Breast epithelium (tissue), 4 donors: ENCODE data around the gene GPC6. TPM values are rescaled to one million over a fixed set of nuclear protein-coding genes. Genes with fewer than 3 reads are reported as not detected.

Experiments
- DNase-seq, 2 donors: peaks; one replicate each; pipeline ENCODE4 v3.0.0-alpha.2; 2019; ENCODE audit warnings: low spot score in 2 of 2
- H3K27ac ChIP-seq, 2 donors: fragments of 200-600 bp; sonication (generic) in 1 of 2; one replicate each; pipeline ENCODE4 v1.5.1; 2016 to 2019; ENCODE audit warnings: mild to moderate bottlenecking in 1 of 2
- H3K27me3 ChIP-seq, 2 donors: fragments of 200-600 bp; sonication (generic) in 1 of 2; one replicate each; pipeline versions ENCODE4 v1.5.1 to v1.6.0; 2017 to 2019; ENCODE audit warnings: control low read depth in 1 of 2, mild to moderate bottlenecking in 1 of 2
- H3K36me3 ChIP-seq: fragments of 200-600 bp; one replicate; pipeline ENCODE4 v1.5.1; 2019
- H3K4me1 ChIP-seq, 2 donors: fragments of 200-600 bp; sonication (generic); one replicate each; pipeline ENCODE4 v1.5.1; 2016 to 2019; ENCODE audit warnings: control low read depth in 1 of 2
- H3K4me3 ChIP-seq, 3 donors: fragments of 200-600 bp; sonication (generic); 1 replicate in 2 of 3; 2 replicates in 1 of 3; pipeline ENCODE4 v1.5.1; 2016 to 2019; ENCODE audit warnings: mild to moderate bottlenecking in 3 of 3, moderate library complexity in 2 of 3
- H3K9me3 ChIP-seq, 2 donors: fragments of 200-600 bp; sonication (generic) in 1 of 2; one replicate each; pipeline ENCODE4 v1.5.1; 2016 to 2019; ENCODE audit warnings: control low read depth in 1 of 2
- POLR2A ChIP-seq: fragments of 450-650 bp; IDR thresholded peaks from one replicate; pipeline ENCODE4 v1.6.1; 2016; ENCODE audit warnings: antibody characterized with exemption, mild to moderate bottlenecking, moderate library complexity
- POLR2AphosphoS5 ChIP-seq, 3 donors: sonication (generic); formaldehyde crosslinking; IDR thresholded peaks; one replicate each; pipeline ENCODE4 v1.6.1; 2017; ENCODE audit warnings: antibody characterized with exemption in 3 of 3
- intact Hi-C: fragments of 100-400 bp; cut with DNase I; formaldehyde crosslinking; loops from one replicate; pipeline ENCODE4 v1.15.1; 2023; ENCODE audit warnings: low total_unique reads
- total RNA-seq, 3 donors: library from RNA; depleted of rRNA; stranded (reverse); fragments of >200 nt; gene quantifications; one replicate each; pipeline ENCODE4 v1.1.0, GENCODE V29; 2016
- TF ChIP-seq, protein P1 (sequence below), 3 donors: fragments of 450-650 bp; IDR thresholded peaks; one replicate each; pipeline ENCODE4 v1.5.1; 2016 to 2017; ENCODE audit warnings: antibody characterized with exemption in 3 of 3, mild to moderate bottlenecking in 3 of 3, moderate library complexity in 3 of 3

The GPC6 gene
- total RNA-seq, 3 donors from 2014 or later: 3.5 to 44.0 (median 4.9) TPM

DNA sequence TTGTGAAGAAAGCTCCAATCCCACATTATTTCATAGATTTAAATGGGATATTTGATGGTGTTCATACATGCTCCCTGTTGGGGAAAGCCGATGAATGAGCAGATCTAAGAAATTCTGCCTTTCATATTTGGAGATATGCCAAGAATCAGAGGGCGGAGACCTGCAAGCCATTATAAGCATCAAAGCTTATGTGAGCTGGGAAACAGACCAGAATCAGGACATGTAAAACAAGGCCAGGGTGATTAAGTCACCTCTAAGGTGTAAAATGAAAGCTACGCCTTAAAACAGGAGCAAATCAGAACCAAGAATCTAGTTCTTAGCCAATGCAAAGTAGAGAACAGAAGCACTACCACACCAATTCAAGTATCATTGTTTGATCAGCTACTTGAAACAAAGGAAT, 860.5 kb downstream of the GPC6 start:
- TF ChIP-seq POLR2A (no peak), POLR2AphosphoS5 (IDR thresholded peaks at IDR 0.05) (no peak)
- TF ChIP-seq, protein P1, sequence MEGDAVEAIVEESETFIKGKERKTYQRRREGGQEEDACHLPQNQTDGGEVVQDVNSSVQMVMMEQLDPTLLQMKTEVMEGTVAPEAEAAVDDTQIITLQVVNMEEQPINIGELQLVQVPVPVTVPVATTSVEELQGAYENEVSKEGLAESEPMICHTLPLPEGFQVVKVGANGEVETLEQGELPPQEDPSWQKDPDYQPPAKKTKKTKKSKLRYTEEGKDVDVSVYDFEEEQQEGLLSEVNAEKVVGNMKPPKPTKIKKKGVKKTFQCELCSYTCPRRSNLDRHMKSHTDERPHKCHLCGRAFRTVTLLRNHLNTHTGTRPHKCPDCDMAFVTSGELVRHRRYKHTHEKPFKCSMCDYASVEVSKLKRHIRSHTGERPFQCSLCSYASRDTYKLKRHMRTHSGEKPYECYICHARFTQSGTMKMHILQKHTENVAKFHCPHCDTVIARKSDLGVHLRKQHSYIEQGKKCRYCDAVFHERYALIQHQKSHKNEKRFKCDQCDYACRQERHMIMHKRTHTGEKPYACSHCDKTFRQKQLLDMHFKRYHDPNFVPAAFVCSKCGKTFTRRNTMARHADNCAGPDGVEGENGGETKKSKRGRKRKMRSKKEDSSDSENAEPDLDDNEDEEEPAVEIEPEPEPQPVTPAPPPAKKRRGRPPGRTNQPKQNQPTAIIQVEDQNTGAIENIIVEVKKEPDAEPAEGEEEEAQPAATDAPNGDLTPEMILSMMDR (IDR thresholded peaks at IDR 0.05): no peak
- no peaks in the 10 kb centered on the region for H3K27me3 ChIP-seq
- H3K4me3 ChIP-seq: no peak overlapping the region
- H3K4me1 ChIP-seq: no peaks in the 10 kb centered on the region
- no peak overlapping the region for H3K27ac ChIP-seq
- no peaks in the 10 kb centered on the region for H3K36me3 ChIP-seq
- intact Hi-C loops: no loop called here
- H3K9me3 ChIP-seq: no peaks in the 10 kb centered on the region
- DNase-seq: no peak

DNA sequence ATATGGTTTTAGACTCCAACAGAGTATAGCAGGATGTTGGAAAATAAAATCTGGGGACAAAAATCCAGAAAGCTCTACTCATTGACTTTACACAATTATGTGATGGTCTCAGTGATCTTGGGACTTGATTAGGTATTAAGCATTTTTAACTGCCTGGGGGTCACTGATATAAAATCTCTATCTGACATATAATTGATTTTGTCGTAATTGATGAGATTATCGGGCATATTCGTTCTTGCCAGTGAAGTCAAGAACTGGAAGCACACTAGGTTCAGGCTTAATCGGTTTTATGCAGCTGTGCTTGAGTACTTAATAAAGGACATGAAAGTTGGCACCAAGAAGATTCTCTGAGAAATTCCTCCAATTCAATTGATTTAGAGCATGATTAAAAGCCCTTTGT, 862.1 kb downstream of the GPC6 start:
- no peaks in the 10 kb centered on the region for H3K4me1 ChIP-seq
- intact Hi-C loops: no loop called here
- H3K27me3 ChIP-seq: no peaks in the 10 kb centered on the region
- TF ChIP-seq POLR2A: no peak
- no peak for TF ChIP-seq POLR2AphosphoS5 (IDR thresholded peaks at IDR 0.05)
- TF ChIP-seq, protein P1 (IDR thresholded peaks at IDR 0.05): no peak
- H3K36me3 ChIP-seq: no peaks in the 10 kb centered on the region
- H3K9me3 ChIP-seq: peaks cover 0 to 3% of the 10 kb centered on the region in 2 donors
- H3K4me3 ChIP-seq: no peak overlapping the region
- no peak for DNase-seq
- H3K27ac ChIP-seq: no peak overlapping the region

DNA sequence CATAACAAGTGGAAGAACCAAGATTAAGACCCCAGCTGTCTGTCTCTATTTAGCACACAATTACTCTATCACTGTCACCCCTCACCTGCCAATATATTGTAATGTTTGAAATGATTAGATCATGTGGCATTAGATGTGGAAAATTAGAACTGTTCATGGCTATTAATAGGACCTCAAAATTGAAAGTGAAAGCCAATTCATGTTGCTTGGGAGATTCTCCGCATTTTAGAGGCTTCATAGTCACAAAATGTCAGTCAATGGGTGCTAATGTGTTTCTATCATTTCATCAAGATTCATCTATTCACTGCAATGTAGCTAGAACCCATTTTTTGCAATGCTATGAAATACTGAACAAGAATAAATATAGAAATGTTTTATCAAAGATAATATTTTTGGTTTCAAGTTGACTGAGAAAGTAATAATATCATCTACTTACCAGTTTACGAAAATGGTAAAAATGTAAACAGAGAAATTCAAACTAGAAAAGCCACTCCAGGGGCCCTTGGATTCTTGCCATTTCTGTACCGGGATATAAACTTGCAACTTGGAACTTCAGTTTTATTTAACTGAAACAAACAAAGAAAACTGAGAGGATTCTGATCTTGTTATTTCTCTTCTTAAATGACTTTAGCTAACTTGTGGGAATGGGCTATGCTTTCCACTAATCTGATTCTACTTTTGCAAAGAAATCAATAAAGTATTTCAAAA, 864.3 kb downstream of the GPC6 start:
- Histone ChIP-seq H3K4me3 (no peak overlapping the region), H3K27me3 (no peaks in the 10 kb centered on the region)
- DNase-seq: no peak

DNA sequence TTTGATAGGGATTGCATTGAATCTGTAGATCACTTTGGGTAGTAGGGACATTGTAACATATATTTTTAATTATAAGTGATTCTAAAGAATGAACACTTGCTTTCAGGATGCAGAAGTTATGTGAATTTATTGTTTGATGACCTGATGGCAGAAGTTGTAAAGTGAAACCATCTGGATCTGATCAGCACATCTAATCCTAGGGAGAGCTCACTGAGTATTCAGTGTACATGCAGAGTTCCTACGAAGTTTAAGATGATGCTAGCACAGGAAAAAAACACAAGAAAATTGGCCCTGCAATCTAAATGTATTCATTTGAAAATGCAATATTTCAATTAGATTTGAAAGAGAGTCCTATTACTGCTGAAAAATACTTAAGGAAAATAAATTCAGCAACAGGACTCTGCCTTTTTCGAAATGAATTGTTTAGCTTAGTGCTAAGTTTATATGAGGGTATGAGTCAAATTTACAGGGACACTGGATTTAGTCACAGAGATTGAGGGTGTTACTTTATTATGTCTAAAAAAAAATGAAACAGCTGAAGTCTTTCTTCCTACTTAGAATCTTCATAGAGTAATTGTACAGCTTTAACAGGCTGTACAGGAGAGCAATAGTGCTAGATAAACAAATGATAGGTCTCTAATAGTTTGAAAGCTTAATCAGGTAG, 867.2 kb downstream of the GPC6 start:
- Histone ChIP-seq H3K9me3 (peaks cover 0 to 3% of the 10 kb centered on the region in 2 donors), H3K4me1 (no peaks in the 10 kb centered on the region), H3K4me3 (no peak overlapping the region), H3K27ac (no peak overlapping the region), H3K27me3 (no peaks in the 10 kb centered on the region), H3K36me3 (no peaks in the 10 kb centered on the region)
- no peak for TF ChIP-seq POLR2AphosphoS5 (IDR thresholded peaks at IDR 0.05)
- no peak for TF ChIP-seq POLR2A
- TF ChIP-seq, protein P1 (IDR thresholded peaks at IDR 0.05): no peak
- no peak for DNase-seq
- intact Hi-C loops: no loop called here

More for the DNA sequence above, 864.3 kb downstream of the GPC6 start:
- Histone ChIP-seq H3K9me3 (peaks cover 0 to 3% of the 10 kb centered on the region in 2 donors), H3K36me3 (no peaks in the 10 kb centered on the region), H3K27ac (no peak overlapping the region), H3K4me1 (no peaks in the 10 kb centered on the region)
- TF ChIP-seq POLR2A: no peak
- TF ChIP-seq POLR2AphosphoS5 (IDR thresholded peaks at IDR 0.05): no peak
- TF ChIP-seq, protein P1 (IDR thresholded peaks at IDR 0.05): no peak
- intact Hi-C loops: no loop called here

DNA sequence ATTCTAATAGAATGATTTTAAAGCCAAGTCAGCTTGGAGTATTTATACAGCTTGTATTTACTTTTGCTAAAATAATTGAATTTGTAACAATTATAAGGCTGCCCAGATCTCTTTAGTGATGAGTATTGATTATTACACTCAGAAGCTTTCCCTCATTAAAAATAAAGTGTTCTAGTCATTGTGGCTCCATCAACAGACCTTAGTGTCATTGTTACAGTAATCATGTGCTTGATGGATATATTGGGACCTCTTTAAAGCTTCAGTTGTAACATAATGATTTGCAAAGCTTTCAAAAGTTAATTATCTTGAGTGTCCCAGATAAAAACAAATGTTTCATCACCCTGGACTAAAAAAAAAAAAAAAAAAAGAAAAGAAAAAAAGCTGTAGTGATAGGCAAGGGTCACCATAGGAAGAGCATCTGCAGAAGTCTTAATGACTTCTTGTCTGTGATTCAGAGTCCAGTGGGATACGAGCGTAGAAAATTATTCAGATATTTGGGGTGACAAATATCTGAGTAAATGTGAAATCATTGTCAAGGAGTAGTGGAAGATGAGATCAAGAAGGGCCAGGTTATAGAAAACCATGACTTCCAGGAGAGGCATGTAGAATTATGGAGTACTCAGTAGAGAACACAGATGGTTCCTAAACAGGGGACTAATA, 883.2 kb downstream of the GPC6 start:
- H3K27me3 ChIP-seq: no peaks in the 10 kb centered on the region
- TF ChIP-seq POLR2A: no peak
- no peak for TF ChIP-seq POLR2AphosphoS5 (IDR thresholded peaks at IDR 0.05)
- TF ChIP-seq, protein P1 (IDR thresholded peaks at IDR 0.05): no peak
- H3K4me1 ChIP-seq: no peaks in the 10 kb centered on the region
- H3K36me3 ChIP-seq: no peaks in the 10 kb centered on the region
- intact Hi-C loops: no loop called here
- no peak overlapping the region for H3K27ac ChIP-seq
- no peak overlapping the region for H3K4me3 ChIP-seq
- DNase-seq: no peak
- no peaks in the 10 kb centered on the region for H3K9me3 ChIP-seq
